Lower lobe of right lung (tissue), 2 donors: ENCODE measurements around the gene NEURL1B. TPM values are rescaled to one million over a fixed set of nuclear protein-coding genes. Genes with fewer than 3 reads are reported as not detected.
A peak's percentile ranks its signal among the peaks of the same experiment; 100 is the strongest.

Source experiments
- ATAC-seq, 2 donors: fragments of 200-7000 bp; cut with Tn5 transposase; one replicate each; pipeline ENCODE4 v1.9.1; 2020 to 2022; ENCODE audit warnings: mild to moderate bottlenecking in 2 of 2, moderate library complexity in 2 of 2
- DNase-seq: peaks from one replicate; pipeline ENCODE4 v3.0.0-alpha.2; 2020
- H3K27ac ChIP-seq: fragments of 200-600 bp; one replicate; pipeline ENCODE4 v1.8.0; 2022
- H3K27me3 ChIP-seq: fragments of 200-600 bp; one replicate; pipeline ENCODE4 v1.8.0; 2022; ENCODE audit warnings: low read depth
- H3K36me3 ChIP-seq: fragments of 200-600 bp; one replicate; pipeline ENCODE4 v1.8.0; 2022; ENCODE audit warnings: mild to moderate bottlenecking
- H3K4me1 ChIP-seq: fragments of 200-600 bp; one replicate; pipeline ENCODE4 v1.8.0; 2022
- H3K4me3 ChIP-seq: fragments of 200-600 bp; one replicate; pipeline ENCODE4 v1.8.0; 2022; ENCODE audit warnings: mild to moderate bottlenecking
- H3K9me3 ChIP-seq: fragments of 200-600 bp; one replicate; pipeline ENCODE4 v1.8.0; 2022
- intact Hi-C: fragments of 100-400 bp; cut with DNase I; formaldehyde crosslinking; loops from one replicate; pipeline ENCODE4 v1.11.0; 2022
- long read RNA-seq: library from polyadenylated mRNA; unstranded; transcript quantifications from one replicate; pipeline ENCODE4 v2.0.0, GENCODE V29; 2021
- total RNA-seq: library from RNA; stranded (reverse); fragmentation: NEBNext Ultra II Directional; extraction: Animal tissue kit (Norgen Biotek cat#: 25700); gene quantifications from one replicate; pipeline ENCODE4 v1.2.1, GENCODE V29; 2021
- TF ChIP-seq, protein P1 (sequence below): fragments of 200-600 bp; IDR thresholded peaks from one replicate; pipeline ENCODE4 v1.8.0; 2022; ENCODE audit warnings: antibody characterized with exemption, mild to moderate bottlenecking
- donor health status: DM: no; HTN: yes; CAD: no; lungs with severe emphysema.

Gene NEURL1B
- 24.8 TPM for total RNA-seq
- long read RNA-seq, full-length matches to known transcripts: 1 of 29 reads
- long read RNA-seq, partial matches to known transcripts: 1 of 29 reads
- long read RNA-seq, other reads (novel, unspliced or antisense): 27 of 29 reads

DNA sequence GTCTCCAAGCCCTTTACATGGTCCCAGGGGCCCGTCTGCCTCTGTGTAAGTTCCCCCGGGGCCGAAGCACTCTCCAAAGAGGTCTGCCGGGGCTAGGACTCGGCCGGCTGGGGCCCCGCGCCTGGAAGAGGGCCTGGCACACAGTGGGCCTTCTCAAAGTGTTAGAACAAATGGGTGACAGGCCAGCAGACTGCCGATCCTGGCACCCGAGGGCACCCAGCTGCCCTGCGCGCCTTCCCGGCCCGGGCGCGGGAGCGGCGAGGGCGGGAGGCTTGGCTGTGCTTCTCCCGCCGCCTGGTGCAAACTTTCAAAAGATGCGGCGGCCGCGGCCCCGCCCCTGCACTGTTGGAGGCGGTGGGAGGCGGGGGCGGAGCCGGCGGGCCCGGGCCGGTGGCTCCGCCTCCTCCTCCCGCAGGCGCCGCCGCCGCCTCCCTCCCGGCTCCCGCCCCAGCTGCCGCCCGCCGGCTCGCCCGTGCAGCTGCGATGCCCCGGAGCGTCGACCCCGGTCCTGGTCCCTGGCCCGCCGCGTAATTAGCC, at the start of gene NEURL1B:
Gene NEURL1B (plus strand): TSS at position 442 of the 537 bp plus-strand sequence. CDS start 144 bp downstream, outside the sequence.
- Histone ChIP-seq H3K27me3 (peaks cover 21% of the 10 kb centered on the region), H3K4me1 (peaks cover 36% of the 10 kb centered on the region)
- TF ChIP-seq, protein P1, sequence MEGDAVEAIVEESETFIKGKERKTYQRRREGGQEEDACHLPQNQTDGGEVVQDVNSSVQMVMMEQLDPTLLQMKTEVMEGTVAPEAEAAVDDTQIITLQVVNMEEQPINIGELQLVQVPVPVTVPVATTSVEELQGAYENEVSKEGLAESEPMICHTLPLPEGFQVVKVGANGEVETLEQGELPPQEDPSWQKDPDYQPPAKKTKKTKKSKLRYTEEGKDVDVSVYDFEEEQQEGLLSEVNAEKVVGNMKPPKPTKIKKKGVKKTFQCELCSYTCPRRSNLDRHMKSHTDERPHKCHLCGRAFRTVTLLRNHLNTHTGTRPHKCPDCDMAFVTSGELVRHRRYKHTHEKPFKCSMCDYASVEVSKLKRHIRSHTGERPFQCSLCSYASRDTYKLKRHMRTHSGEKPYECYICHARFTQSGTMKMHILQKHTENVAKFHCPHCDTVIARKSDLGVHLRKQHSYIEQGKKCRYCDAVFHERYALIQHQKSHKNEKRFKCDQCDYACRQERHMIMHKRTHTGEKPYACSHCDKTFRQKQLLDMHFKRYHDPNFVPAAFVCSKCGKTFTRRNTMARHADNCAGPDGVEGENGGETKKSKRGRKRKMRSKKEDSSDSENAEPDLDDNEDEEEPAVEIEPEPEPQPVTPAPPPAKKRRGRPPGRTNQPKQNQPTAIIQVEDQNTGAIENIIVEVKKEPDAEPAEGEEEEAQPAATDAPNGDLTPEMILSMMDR: no peak

GRCh38 chr5:172591636-172592035, 49.4 kb upstream of the NEURL1B start:
- Histone ChIP-seq H3K4me3 (no peak overlapping the region), H3K27me3 (no peaks in the 10 kb centered on the region), H3K9me3 (no peaks in the 10 kb centered on the region), H3K4me1 (no peaks in the 10 kb centered on the region), H3K36me3 (no peaks in the 10 kb centered on the region), H3K27ac (no peak overlapping the region)
- ATAC-seq (no peak), DNase-seq (no peak)
- intact Hi-C loops: no loop called here
- TF ChIP-seq, protein P1: no peak

More for the DNA sequence above, at the start of gene NEURL1B:
- peak within 1 kb of the TSS; percentile 89 for H3K27ac ChIP-seq
- peaks cover 9% of the 10 kb centered on the region for H3K36me3 ChIP-seq
- H3K4me3 ChIP-seq: peak within 1 kb of the TSS; percentile 85
- peak; percentile 87 to 94 for ATAC-seq
- intact Hi-C loops: no loop called here
- peak; percentile 75 for DNase-seq
- no peaks in the 10 kb centered on the region for H3K9me3 ChIP-seq

DNA sequence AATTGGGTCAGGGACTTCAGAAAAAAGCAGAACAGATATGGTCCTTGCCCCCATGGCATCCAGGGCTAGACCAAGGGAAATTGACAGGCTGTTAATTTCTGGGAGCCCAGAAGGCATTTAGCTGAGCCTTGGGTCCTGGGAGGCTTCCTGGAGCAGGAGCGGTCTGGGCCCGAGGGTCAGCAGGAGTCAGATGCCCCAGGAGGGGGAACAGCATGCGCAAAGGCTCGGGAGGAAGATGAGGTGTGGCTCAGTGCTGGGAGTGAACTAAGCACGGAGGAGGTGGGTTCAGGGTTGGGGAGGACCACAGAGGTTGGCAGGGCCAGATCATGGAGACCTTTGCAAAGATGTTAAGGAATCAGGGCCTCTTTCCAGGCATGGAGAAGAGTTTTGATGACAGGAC, 48.2 kb upstream of the NEURL1B start:
- no peaks in the 10 kb centered on the region for H3K9me3 ChIP-seq
- H3K4me1 ChIP-seq: no peaks in the 10 kb centered on the region
- H3K27me3 ChIP-seq: no peaks in the 10 kb centered on the region
- ATAC-seq: no peak
- H3K27ac ChIP-seq: no peak overlapping the region
- no peak overlapping the region for H3K4me3 ChIP-seq
- intact Hi-C loops: no loop called here
- H3K36me3 ChIP-seq: no peaks in the 10 kb centered on the region
- no peak for DNase-seq
- TF ChIP-seq, protein P1: no peak

DNA sequence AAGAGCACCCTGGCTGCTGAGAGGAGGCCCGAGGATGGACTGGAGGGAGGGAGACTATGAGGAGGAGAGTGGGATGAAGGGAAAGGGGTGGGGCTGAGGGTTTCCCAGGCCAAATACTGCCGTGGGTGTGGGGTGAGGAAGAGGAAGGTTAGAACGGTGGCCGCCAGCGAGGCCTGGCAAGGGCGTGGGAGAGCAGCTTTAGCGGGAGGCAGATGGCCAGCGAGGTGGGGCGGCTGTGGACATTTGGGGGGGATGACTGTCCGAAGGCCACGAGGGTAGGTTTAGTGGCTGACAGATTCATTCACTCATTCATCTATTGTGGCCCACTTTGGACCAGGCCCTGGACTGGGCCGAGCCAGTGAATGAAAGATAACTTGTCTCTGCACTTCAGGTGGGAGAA, 47.8 kb upstream of the NEURL1B start:
- ATAC-seq (no peak), DNase-seq (no peak)
- no peaks in the 10 kb centered on the region for H3K36me3 ChIP-seq
- H3K27ac ChIP-seq: no peak overlapping the region
- TF ChIP-seq, protein P1: no peak
- no peak overlapping the region for H3K4me3 ChIP-seq
- H3K9me3 ChIP-seq: no peaks in the 10 kb centered on the region
- intact Hi-C loops: no loop called here
- no peaks in the 10 kb centered on the region for H3K4me1 ChIP-seq
- no peaks in the 10 kb centered on the region for H3K27me3 ChIP-seq

- H3K36me3 ChIP-seq: no peaks in the 10 kb centered on the region
- H3K4me3 ChIP-seq: no peak overlapping the region
- no peaks in the 10 kb centered on the region for H3K4me1 ChIP-seq
- H3K27me3 ChIP-seq: no peaks in the 10 kb centered on the region
- intact Hi-C loops: no loop called here
- H3K27ac ChIP-seq: no peak overlapping the region
- TF ChIP-seq, protein P1: no peak
- ATAC-seq (no peak), DNase-seq (no peak)
- H3K9me3 ChIP-seq: no peaks in the 10 kb centered on the region
Observed at GRCh38 chr5:172593721-172594235, 47.3 kb upstream of the NEURL1B start.
